CD14-positive monocyte (primary cell): ENCODE measurements around the gene METTL21A. TPM values are rescaled to one million over a fixed set of nuclear protein-coding genes. Genes with fewer than 3 reads are reported as not detected.

ENCODE experiments used
- DNase-seq, 3 donors: peaks; one replicate each; pipeline ENCODE4 v3.0.0-alpha.2; 2011 to 2022
- H2AFZ ChIP-seq: 2 replicates; pipeline ENCODE4 v1.6.0; 2012; ENCODE audit warnings: mild to moderate bottlenecking, low read depth, low read length, inconsistent platforms; ENCODE audit not compliant: insufficient read depth, poor library complexity, severe bottlenecking
- H3K27ac ChIP-seq, 2 donors: 1 replicate in 1 of 2; 2 replicates in 1 of 2; pipeline ENCODE4 v1.5.1; 2012 to 2013; ENCODE audit warnings: low read length in 2 of 2, control low read depth in 1 of 2, inconsistent platforms in 1 of 2, low read depth in 1 of 2, mild to moderate bottlenecking in 1 of 2
- H3K27me3 ChIP-seq, 2 donors: one replicate each; pipeline versions ENCODE4 v1.6.0 to v1.6.1; 2011 to 2013; ENCODE audit warnings: low read length in 2 of 2; ENCODE audit not compliant: control insufficient read depth in 2 of 2, insufficient read depth in 2 of 2
- H3K36me3 ChIP-seq, 2 donors: replicated peaks in 1 of 2; 1 replicate in 1 of 2; 2 replicates in 1 of 2; pipeline versions ENCODE4 v1.5.1 to v1.6.1; 2012 to 2013; ENCODE audit warnings: low read length in 2 of 2, control low read depth in 1 of 2, inconsistent platforms in 1 of 2, mild to moderate bottlenecking in 1 of 2; ENCODE audit not compliant: insufficient read depth in 2 of 2, control insufficient read depth in 1 of 2
- H3K4me1 ChIP-seq, 2 donors: 1 replicate in 1 of 2; 2 replicates in 1 of 2; pipeline versions ENCODE4 v1.5.1 to v1.6.1; 2012 to 2013; ENCODE audit warnings: low read length in 2 of 2, control low read depth in 1 of 2, inconsistent platforms in 1 of 2, mild to moderate bottlenecking in 1 of 2, moderate library complexity in 1 of 2; ENCODE audit not compliant: insufficient read depth in 2 of 2, control insufficient read depth in 1 of 2
- H3K4me2 ChIP-seq: replicated peaks from 2 replicates; pipeline ENCODE3; 2012; ENCODE audit warnings: low read length, moderate library complexity, mild to moderate bottlenecking; ENCODE audit not compliant: poor library complexity, severe bottlenecking; ENCODE audit errors: extremely low read depth
- H3K4me3 ChIP-seq, 3 experiments: fragments of 200-600 bp in 1 of 3; sonication (generic) in 1 of 3; replicated peaks in 1 of 3; 1 replicate in 2 of 3; 2 replicates in 1 of 3; pipeline ENCODE4 v1.5.1; 2011 to 2013; ENCODE audit warnings: low read length in 3 of 3, mild to moderate bottlenecking in 3 of 3, control low read depth in 2 of 3, low read depth in 2 of 3, inconsistent platforms in 1 of 3, moderate library complexity in 1 of 3
- H3K79me2 ChIP-seq: 2 replicates; pipeline ENCODE4 v1.6.0; 2012; ENCODE audit warnings: mild to moderate bottlenecking, control low read depth, inconsistent platforms, low read length, moderate library complexity; ENCODE audit not compliant: insufficient read depth
- H3K9ac ChIP-seq: 2 replicates; pipeline ENCODE4 v1.6.0; 2017; ENCODE audit warnings: low read length, mild to moderate bottlenecking; ENCODE audit not compliant: insufficient read depth, poor library complexity, severe bottlenecking
- H3K9me3 ChIP-seq, 2 donors: replicated peaks in 1 of 2; 1 replicate in 1 of 2; 2 replicates in 1 of 2; pipeline versions ENCODE4 v1.5.1 to v1.6.1; 2012 to 2013; ENCODE audit warnings: low read length in 2 of 2, control low read depth in 1 of 2; ENCODE audit not compliant: control insufficient read depth in 1 of 2, insufficient read depth in 1 of 2
- H4K20me1 ChIP-seq: 2 replicates; pipeline ENCODE4 v1.6.0; 2012; ENCODE audit warnings: mild to moderate bottlenecking, low read length, control low read depth, moderate library complexity; ENCODE audit not compliant: insufficient read depth
- H3K27ac Mint-ChIP-seq, 7 donors: one replicate each; pipeline ENCODE4 v1.8.0; 2020; ENCODE audit warnings: mild to moderate bottlenecking in 7 of 7, mixed read lengths in 7 of 7, moderate library complexity in 6 of 7, inconsistent platforms in 2 of 7
- H3K27me3 Mint-ChIP-seq, 3 donors: one replicate each; pipeline ENCODE4 v1.8.0; 2021 to 2022; ENCODE audit warnings: low read depth in 3 of 3, mild to moderate bottlenecking in 3 of 3, mixed read lengths in 3 of 3, moderate library complexity in 3 of 3, inconsistent platforms in 1 of 3
- H3K36me3 Mint-ChIP-seq, 2 donors: one replicate each; pipeline ENCODE4 v1.8.0; 2020; ENCODE audit warnings: mixed read lengths in 2 of 2, inconsistent platforms in 1 of 2, mild to moderate bottlenecking in 1 of 2
- H3K4me1 Mint-ChIP-seq: one replicate; pipeline ENCODE4 v1.8.0; 2020; ENCODE audit warnings: mild to moderate bottlenecking, mixed read lengths
- H3K4me3 Mint-ChIP-seq, 2 donors: one replicate each; pipeline ENCODE4 v1.8.0; 2020; ENCODE audit warnings: mild to moderate bottlenecking in 2 of 2, mixed read lengths in 2 of 2, moderate library complexity in 1 of 2
- H3K9me3 Mint-ChIP-seq, 7 donors: one replicate each; pipeline ENCODE4 v1.8.0; 2020 to 2022; ENCODE audit warnings: mixed read lengths in 7 of 7, mild to moderate bottlenecking in 6 of 7, moderate library complexity in 6 of 7, inconsistent platforms in 2 of 7
- WGBS: methylation state at CpG from one replicate; pipeline ENCODE4 v1.1.5; 2013; ENCODE audit warnings: missing lambda C conversion rate; ENCODE audit not compliant: insufficient coverage; 5-methylcytosine and 5-hydroxymethylcytosine counted together
- intact Hi-C, 2 donors: fragments of 100-400 bp; cut with micrococcal nuclease; formaldehyde crosslinking; loops; one replicate each; pipeline versions ENCODE4 v1.15.0 to v1.15.1; 2023
- polyA plus RNA-seq, 3 donors: library from polyadenylated mRNA; depleted of rRNA in 1 of 3; unstranded in 2 of 3; stranded (reverse) in 1 of 3; fragments of 300-500 nt in 2 of 3; fragments of >200 nt in 1 of 3; fragmentation: Illumina TruSeq in 2 of 3; gene quantifications; 1 replicate in 2 of 3; 2 replicates in 1 of 3; pipeline ENCODE4 v1.2.3, GENCODE V29; 2012 to 2021
- TF ChIP-seq, protein P1 (sequence below): fragments of 200-600 bp; IDR thresholded peaks from one replicate; pipeline ENCODE4 v1.8.0; 2022; ENCODE audit warnings: antibody characterized with exemption, mild to moderate bottlenecking

Gene METTL21A
- polyA plus RNA-seq, 3 donors: 13.5 to 47.0 (median 44.7) TPM

DNA sequence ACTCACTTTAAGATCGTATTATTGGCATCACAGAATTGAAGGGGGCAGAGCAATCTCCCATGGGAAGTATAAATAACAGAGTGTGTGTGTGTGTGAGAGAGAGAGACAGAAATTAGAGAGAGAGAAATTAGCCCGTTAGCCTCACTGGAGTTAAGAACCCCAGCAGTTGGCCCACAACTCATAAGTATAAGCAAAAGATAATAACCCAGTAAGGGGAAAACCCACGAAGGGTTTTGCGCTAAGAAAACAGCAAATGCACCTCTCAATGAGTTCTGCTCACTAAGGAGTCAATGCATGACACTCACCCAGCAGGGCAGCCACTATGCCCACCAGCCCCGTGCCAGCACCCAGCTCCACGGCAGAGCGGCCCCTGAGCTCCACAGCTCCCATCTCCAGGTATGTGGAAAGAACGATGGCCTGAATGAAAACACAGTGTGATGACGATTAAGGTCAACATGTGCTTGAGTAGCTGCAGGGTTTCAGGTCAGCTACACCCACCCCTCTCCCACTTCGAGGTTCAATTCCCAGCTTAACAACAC, 3.6 kb downstream of the METTL21A start:
- peaks cover 26 to 36% of the 10 kb centered on the region in 2 donors for H3K36me3 ChIP-seq
- no peaks in the 10 kb centered on the region for H3K9me3 ChIP-seq
- 91% methylated on average over 7 of the region's 10 CpGs for WGBS
- Mint-ChIP-seq H3K4me1 (peaks cover 56% of the 10 kb centered on the region), H3K9me3 (no peaks in the 10 kb centered on the region), H3K4me3 (no peak overlapping the region), H3K36me3 (peaks cover 21 to 28% of the 10 kb centered on the region in 2 donors), H3K27me3 (no peaks in the 10 kb centered on the region), H3K27ac (peak overlapping the region in 6 of 7 donors; percentile 16 to 92 (median 68))
- H3K4me3 ChIP-seq: no peak overlapping the region
- H3K4me1 ChIP-seq: peaks cover 52 to 66% of the 10 kb centered on the region in 2 donors
- intact Hi-C loops: loop anchor here in 1 of 2 donors (10.0 kb wide), 1 partner anchor 423 kb away; no protein-coding TSS in a partner anchor
- H2AFZ ChIP-seq: no peak overlapping the region
- no peak overlapping the region for H3K4me2 ChIP-seq
- TF ChIP-seq, protein P1, sequence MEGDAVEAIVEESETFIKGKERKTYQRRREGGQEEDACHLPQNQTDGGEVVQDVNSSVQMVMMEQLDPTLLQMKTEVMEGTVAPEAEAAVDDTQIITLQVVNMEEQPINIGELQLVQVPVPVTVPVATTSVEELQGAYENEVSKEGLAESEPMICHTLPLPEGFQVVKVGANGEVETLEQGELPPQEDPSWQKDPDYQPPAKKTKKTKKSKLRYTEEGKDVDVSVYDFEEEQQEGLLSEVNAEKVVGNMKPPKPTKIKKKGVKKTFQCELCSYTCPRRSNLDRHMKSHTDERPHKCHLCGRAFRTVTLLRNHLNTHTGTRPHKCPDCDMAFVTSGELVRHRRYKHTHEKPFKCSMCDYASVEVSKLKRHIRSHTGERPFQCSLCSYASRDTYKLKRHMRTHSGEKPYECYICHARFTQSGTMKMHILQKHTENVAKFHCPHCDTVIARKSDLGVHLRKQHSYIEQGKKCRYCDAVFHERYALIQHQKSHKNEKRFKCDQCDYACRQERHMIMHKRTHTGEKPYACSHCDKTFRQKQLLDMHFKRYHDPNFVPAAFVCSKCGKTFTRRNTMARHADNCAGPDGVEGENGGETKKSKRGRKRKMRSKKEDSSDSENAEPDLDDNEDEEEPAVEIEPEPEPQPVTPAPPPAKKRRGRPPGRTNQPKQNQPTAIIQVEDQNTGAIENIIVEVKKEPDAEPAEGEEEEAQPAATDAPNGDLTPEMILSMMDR: no peak
- H3K79me2 ChIP-seq: peaks cover 65% of the 10 kb centered on the region
- H3K27ac ChIP-seq: peak overlapping the region; percentile 11 to 75
- H3K27me3 ChIP-seq: no peaks in the 10 kb centered on the region
- no peak overlapping the region for H3K9ac ChIP-seq
- no peaks in the 10 kb centered on the region for H4K20me1 ChIP-seq
- no peak for DNase-seq

DNA sequence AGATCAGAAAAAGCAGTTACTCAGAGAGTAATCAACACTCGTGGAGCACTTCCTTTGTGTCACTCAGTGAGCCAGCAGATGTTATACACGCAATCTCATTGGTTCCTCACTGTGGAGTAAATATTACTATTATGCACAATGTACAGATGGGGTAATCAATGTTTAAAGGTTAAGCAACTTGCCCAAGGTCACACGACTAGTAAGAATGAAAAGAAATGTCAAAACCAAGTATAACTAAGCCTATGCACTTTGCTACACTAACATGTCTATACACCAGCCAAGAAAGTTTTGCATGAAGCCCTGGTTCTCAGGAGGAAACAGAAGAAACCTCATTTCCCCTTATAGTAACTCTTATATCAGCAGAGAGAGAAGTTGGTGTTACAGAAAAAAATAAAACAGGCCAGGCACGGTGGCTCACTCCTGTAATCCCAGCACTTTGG, 5.4 kb downstream of the METTL21A start:
- Histone ChIP-seq H3K36me3 (peaks cover 30 to 53% of the 10 kb centered on the region in 2 donors), H3K27me3 (no peaks in the 10 kb centered on the region), H4K20me1 (no peaks in the 10 kb centered on the region), H2AFZ (no peak overlapping the region), H3K27ac (peak overlapping the region; percentile 82 to 88), H3K4me2 (peak overlapping the region; percentile 52), H3K9ac (no peak overlapping the region), H3K4me1 (peaks cover 45 to 56% of the 10 kb centered on the region in 2 donors), H3K9me3 (no peaks in the 10 kb centered on the region), H3K79me2 (peaks cover 65% of the 10 kb centered on the region), H3K4me3 (peak overlapping the region in 2 of 3 experiments; percentile 2 to 11)
- no peaks in the 10 kb centered on the region for H3K9me3 Mint-ChIP-seq
- WGBS: no CpG with 5 or more reads among the region's 4 CpGs
- peaks cover 52% of the 10 kb centered on the region for H3K4me1 Mint-ChIP-seq
- TF ChIP-seq, protein P1: no peak
- no peaks in the 10 kb centered on the region for H3K27me3 Mint-ChIP-seq
- peak overlapping the region; percentile 37 to 63 for H3K4me3 Mint-ChIP-seq
- H3K27ac Mint-ChIP-seq: peak overlapping the region; percentile 90 to 96 (median 93)
- H3K36me3 Mint-ChIP-seq: peaks cover 28 to 45% of the 10 kb centered on the region in 2 donors
- intact Hi-C loops: loop anchor here in 1 of 2 donors (10.0 kb wide), 1 partner anchor 425 kb away; no protein-coding TSS in a partner anchor
- DNase-seq: peak; percentile 75 to 89 (median 88)
